K562 (cell line): ENCODE results near the gene FKBP15. TPM values are rescaled to one million over a fixed set of nuclear protein-coding genes. Genes with fewer than 3 reads are reported as not detected.

Source experiments
- ATAC-seq: fragments of 200-7000 bp; cut with Tn5 transposase; 3 replicates; pipeline ENCODE4 v1.9.1; 2020; ENCODE audit warnings: moderate library complexity
- BruUV-seq: library from RNA; stranded (reverse); fragments of 400-500 nt; replicated peaks from 2 replicates; lab custom pipeline; 2021; lab: Mats Ljungman, UMichigan
- CTCF ChIA-PET: fragments of 300-600 bp; formaldehyde crosslinking; extraction: SDS; loops from one replicate; lab custom pipeline; 2021; ENCODE audit warnings: low intra/inter-chr PET ratio; lab: Yijun Ruan, JAX
- POLR2A ChIA-PET: fragments of 300-600, 350-650 bp; sonication (Branson Sonifier 250); formaldehyde crosslinking; extraction: SDS; loops from one replicate; lab custom pipeline; 2021; ENCODE audit warnings: antibody characterized with exemption, inconsistent platforms; lab: Yijun Ruan, JAX
- DNase-seq, 4 experiments: peaks; one replicate each; pipeline versions ENCODE4 v3.0.0 to v3.0.0-alpha.2; 2011 to 2018; ENCODE audit warnings: low spot score in 3 of 4, mixed read lengths in 3 of 4; ENCODE audit errors: extremely low read depth in 1 of 4
- FAIRE-seq: peaks from 2 replicates; lab custom pipeline; 2011; peaks lifted over from hg19 to GRCh38; lab: Jason Lieb, UNC
- H2AFZ ChIP-seq: 2 replicates; pipeline ENCODE4 v1.6.0; 2011; ENCODE audit warnings: low read depth, low read length, control low read depth, inconsistent platforms
- H3K27ac ChIP-seq: fragments of 200-600 bp; 3 replicates; pipeline ENCODE4 v1.8.0; 2011; ENCODE audit warnings: low read depth, mild to moderate bottlenecking, control low read depth, inconsistent platforms, low read length, moderate library complexity, mixed read lengths; ENCODE audit errors: extremely low read depth
- H3K27me3 ChIP-seq, 2 experiments: fragments of 300-600 bp in 1 of 2; 2 replicates in 1 of 2; 3 replicates in 1 of 2; pipeline versions ENCODE4 v1.6.0 to v1.8.0; 2011; ENCODE audit warnings: inconsistent platforms in 2 of 2, low read length in 2 of 2, mild to moderate bottlenecking in 1 of 2, mixed read lengths in 1 of 2, moderate library complexity in 1 of 2; ENCODE audit not compliant: control insufficient read depth in 2 of 2, insufficient read depth in 2 of 2
- H3K36me3 ChIP-seq: fragments of 300-600 bp; 3 replicates; pipeline ENCODE4 v1.8.0; 2011; ENCODE audit warnings: mild to moderate bottlenecking, low read length, inconsistent platforms; ENCODE audit not compliant: control insufficient read depth, insufficient read depth
- H3K4me1 ChIP-seq, 2 experiments: fragments of 200-600 bp in 1 of 2; replicated peaks in 1 of 2; 2 replicates in 1 of 2; 3 replicates in 1 of 2; pipeline versions ENCODE4 v1.5.1 to v1.8.0; 2011; ENCODE audit warnings: inconsistent platforms in 2 of 2, low read length in 2 of 2, mild to moderate bottlenecking in 1 of 2, mixed read lengths in 1 of 2, moderate library complexity in 1 of 2; ENCODE audit not compliant: control insufficient read depth in 2 of 2, insufficient read depth in 2 of 2
- H3K4me2 ChIP-seq: 2 replicates; pipeline ENCODE4 v1.6.1; 2011; ENCODE audit warnings: low read length, control low read depth, inconsistent platforms, mixed read lengths; ENCODE audit not compliant: insufficient read depth
- H3K4me3 ChIP-seq: fragments of 200-600 bp; sonication (generic), shearing (Covaris generic); 2 replicates; pipeline ENCODE4 v1.5.1; 2016; ENCODE audit warnings: control low read depth, inconsistent platforms
- H3K79me2 ChIP-seq: fragments of 200-600 bp; 3 replicates; pipeline ENCODE4 v1.8.0; 2011; ENCODE audit warnings: low read length, inconsistent platforms; ENCODE audit not compliant: control insufficient read depth, insufficient read depth
- H3K9ac ChIP-seq, 2 experiments: 2 replicates each; pipeline versions ENCODE4 v1.6.0 to v1.6.1; 2011; ENCODE audit warnings: low read depth in 2 of 2, low read length in 2 of 2, control low read depth in 1 of 2, inconsistent platforms in 1 of 2, mild to moderate bottlenecking in 1 of 2, mixed read lengths in 1 of 2; ENCODE audit not compliant: insufficient read depth in 1 of 2
- H3K9me1 ChIP-seq: one replicate; pipeline ENCODE4 v1.6.0; 2011; ENCODE audit warnings: inconsistent platforms, mild to moderate bottlenecking, low read length, moderate library complexity; ENCODE audit not compliant: control insufficient read depth, insufficient read depth
- H3K9me3 ChIP-seq: replicated peaks from 2 replicates; pipeline ENCODE4 v1.5.1; 2011; ENCODE audit warnings: low read depth, low read length, inconsistent platforms; ENCODE audit not compliant: control insufficient read depth, insufficient read depth
- H4K20me1 ChIP-seq: replicated peaks from 2 replicates; pipeline ENCODE4 v1.6.1; 2011; ENCODE audit warnings: low read length, inconsistent platforms, mixed read lengths; ENCODE audit not compliant: control insufficient read depth, insufficient read depth
- ARNT ChIP-seq, 2 experiments: fragments of 450-650 bp; IDR thresholded peaks; 2 replicates each; pipeline ENCODE4 v1.6.1; 2016; ENCODE audit warnings: mild to moderate bottlenecking in 1 of 2
- BACH1 ChIP-seq: fragments of 200-800 bp; sonication (Bioruptor generic); IDR thresholded peaks from 2 replicates; pipeline ENCODE4 v1.6.1; 2016; ENCODE audit warnings: missing genetic modification characterization, missing compliant biosample characterization
- CXXC5 ChIP-seq: fragments of 250-450 bp; sonication (Bioruptor Pico); IDR thresholded peaks from 2 replicates; pipeline ENCODE4 v1.8.0; 2022; ENCODE audit warnings: inconsistent platforms, mild to moderate bottlenecking, moderate library complexity
- DACH1 ChIP-seq: fragments of 450-650 bp; IDR thresholded peaks from 2 replicates; pipeline ENCODE4 v1.6.1; 2018; ENCODE audit not compliant: partially characterized antibody
- GATA2 ChIP-seq: sonication (generic); formaldehyde crosslinking; IDR thresholded peaks from 2 replicates; pipeline ENCODE4 v1.4.0; 2020; ENCODE audit warnings: mild to moderate bottlenecking, missing genetic modification reagents
- MLLT1 ChIP-seq, 2 experiments: fragments of 450-650 bp; IDR thresholded peaks; 2 replicates each; pipeline ENCODE4 v1.6.1; 2016
- NELFE ChIP-seq: IDR thresholded peaks from 2 replicates; pipeline ENCODE4 v1.6.1; 2011; ENCODE audit warnings: mild to moderate bottlenecking; ENCODE audit not compliant: insufficient read depth, insufficient read length
- NR1H2 ChIP-seq: sonication (generic); formaldehyde crosslinking; IDR thresholded peaks from 2 replicates; pipeline ENCODE4 v1.4.0; 2020; ENCODE audit warnings: mild to moderate bottlenecking, missing genetic modification reagents
- RAD21 ChIP-seq, 2 experiments: fragments of 250-450 bp in 1 of 2; fragments of 450-650 bp in 1 of 2; sonication (Bioruptor Pico) in 1 of 2; formaldehyde crosslinking in 1 of 2; IDR thresholded peaks in 1 of 2; conservative IDR thresholded peaks in 1 of 2; 2 replicates each; pipeline versions ENCODE4 v1.4.0 to v1.8.0; 2020 to 2022; ENCODE audit warnings: mild to moderate bottlenecking in 2 of 2, moderate library complexity in 1 of 2
- SMAD4 ChIP-seq: fragments of 250-450 bp; sonication (Bioruptor Pico); conservative IDR thresholded peaks from 2 replicates; pipeline ENCODE4 v1.8.0; 2021; ENCODE audit warnings: inconsistent platforms, mild to moderate bottlenecking, moderate library complexity
- SMARCA4 ChIP-seq: fragments of 450-650 bp; IDR thresholded peaks from 2 replicates; pipeline ENCODE4 v1.6.1; 2016
- TAF7 ChIP-seq: fragments of 450-650 bp; IDR thresholded peaks from 2 replicates; pipeline ENCODE4 v1.6.1; 2016; ENCODE audit warnings: missing genetic modification characterization, missing compliant biosample characterization
- ZBTB8A ChIP-seq: fragments of 450-650 bp; IDR thresholded peaks from 2 replicates; pipeline ENCODE4 v1.6.1; 2018; ENCODE audit warnings: mild to moderate bottlenecking, moderate library complexity; ENCODE audit not compliant: partially characterized antibody
- ZNF316 ChIP-seq: fragments of 450-650 bp; IDR thresholded peaks from 2 replicates; pipeline ENCODE4 v1.6.1; 2016
- ZNF395 ChIP-seq: fragments of 200-800 bp; sonication (Bioruptor generic); IDR thresholded peaks from 2 replicates; pipeline ENCODE4 v1.6.1; 2017; ENCODE audit warnings: missing genetic modification characterization, missing compliant biosample characterization
- ZNF41 ChIP-seq: fragments of 250-450 bp; sonication (Bioruptor Pico); conservative IDR thresholded peaks from 2 replicates; pipeline ENCODE4 v1.4.0; 2020; ENCODE audit warnings: mild to moderate bottlenecking
- ZNF507 ChIP-seq: conservative IDR thresholded peaks from 2 replicates; pipeline ENCODE4 v1.6.1; 2017; ENCODE audit warnings: missing genetic modification characterization, missing compliant biosample characterization
- ZNF584 ChIP-seq: fragments of 200-800 bp; sonication (Bioruptor generic); IDR thresholded peaks from 2 replicates; pipeline ENCODE4 v1.6.1; 2016; ENCODE audit warnings: low read depth, mild to moderate bottlenecking, missing genetic modification characterization, missing compliant biosample characterization
- WGBS: fragments of 100-300 bp; shearing (Covaris generic); methylation state at CpG from one replicate; pipeline ENCODE4 v1.1.6; 2016; ENCODE audit warnings: low coverage, mixed read lengths; ENCODE audit not compliant: insufficient coverage; ENCODE audit errors: missing lambda C conversion rate; 5-methylcytosine and 5-hydroxymethylcytosine counted together
- in situ Hi-C: fragments of 300-500 bp; cut with MboI; formaldehyde crosslinking; loops from 4 replicates; pipeline ENCODE4 v1.15.0; 2018; ENCODE audit warnings: inconsistent platforms, mixed read lengths
- intact Hi-C: fragments of 100-400 bp; cut with micrococcal nuclease; formaldehyde crosslinking; loops from 2 replicates; pipeline ENCODE4 v1.14.2; 2022
- polyA plus RNA-seq, 8 experiments: library from polyadenylated mRNA; depleted of rRNA in 4 of 8; stranded (reverse) in 5 of 8; unstranded in 3 of 8; fragments of >200 nt; fragmentation: Nextera tagmentation in 2 of 8; fragmentation: Illumina TruSeq in 1 of 8; extraction: Ambion mirVana in 2 of 8; extraction: Trizol in 1 of 8; gene quantifications; 2 replicates each; pipeline versions ENCODE4 v1.2.1 to v1.2.3, GENCODE V29; 2011 to 2014; ENCODE audit warnings: inconsistent platforms in 1 of 8, missing spikeins in 1 of 8
- total RNA-seq, 7 experiments: library from RNA; depleted of rRNA in 6 of 7; stranded (reverse); fragments of >200 nt in 6 of 7; fragmentation: Illumina TruSeq in 2 of 7; extraction: Trizol in 2 of 7; gene quantifications; 2 replicates each; pipeline versions ENCODE4 v1.2.1 to v1.2.3, GENCODE V29; 2011 to 2021; ENCODE audit warnings: low replicate concordance in 1 of 7

The FKBP15 gene
- total and polyA plus RNA-seq, 9 of the 15 experiments (the other 6 are each of a cell fraction or from before 2014, with no cell fraction given) = 8.7 to 38.0 (median 18.9) TPM

DNA sequence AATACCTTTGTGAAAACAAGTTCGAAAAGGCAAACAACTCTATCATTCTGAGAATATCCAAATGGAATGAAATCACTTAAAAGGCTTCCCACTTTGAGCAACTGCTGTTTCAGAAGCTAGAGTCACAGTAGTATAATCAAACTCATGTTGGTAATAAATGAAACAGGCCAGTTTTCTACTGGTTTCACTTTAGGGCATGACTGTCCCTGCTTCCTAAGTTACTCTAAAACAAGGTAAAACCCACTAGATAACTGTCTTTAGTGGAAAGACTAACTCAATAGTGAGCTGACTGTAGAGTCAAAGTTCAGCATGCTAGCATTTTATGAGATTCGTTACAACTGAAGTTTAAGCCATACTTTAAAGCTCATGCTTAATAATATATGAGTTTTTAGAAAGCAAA lies 48.3 kb upstream of the FKBP15 start:
- ChIA-PET CTCF (no interaction called here), POLR2A (interaction anchor here (0.6 to 1.5 kb wide), 3 partner anchors 8 to 141 kb away, joined by 3 to 5 read pairs (median 3); partner anchors contain the start of genes C9orf43 and POLE3)
- Histone ChIP-seq H3K4me3 (no peak overlapping the region), H3K9ac (no peak overlapping the region), H3K4me1 (peaks cover 0 to 4% of the 10 kb centered on the region in 2 experiments; a peak in 1 of 5 replicates), H3K9me3 (no peaks in the 10 kb centered on the region), H2AFZ (no peak overlapping the region), H3K27ac (no peak overlapping the region), H3K36me3 (peaks cover 52% of the 10 kb centered on the region), H3K79me2 (peaks cover 8% of the 10 kb centered on the region), H3K27me3 (no peaks in the 10 kb centered on the region), H4K20me1 (no peaks in the 10 kb centered on the region), H3K4me2 (no peak overlapping the region), H3K9me1 (no peaks in the 10 kb centered on the region)
- in situ Hi-C loops = no loop called here
- TF ChIP-seq SMARCA4 (no peak), ARNT (IDR thresholded peaks at IDR 0.05) (no peak), NELFE (no peak), DACH1 (no peak), ZNF316 (no peak), ZNF41 (CRISPR knock-in tag) (no peak), ZNF584 (CRISPR knock-in tag) (no peak), RAD21 (CRISPR knock-in tag; conservative IDR thresholded peaks at IDR 0.05 in 1 of 2, IDR thresholded peaks at IDR 0.05 in 1 of 2) (no peak), NR1H2 (CRISPR knock-in tag) (no peak), ZNF507 (tag) (no peak), ZBTB8A (no peak), GATA2 (no peak), TAF7 (no peak), SMAD4 (no peak), BACH1 (tag) (no peak), MLLT1 (IDR thresholded peaks at IDR 0.05) (no peak), CXXC5 (CRISPR knock-in tag) (no peak), ZNF395 (no peak)
- FAIRE-seq (no peak), ATAC-seq (no peak), DNase-seq (no peak)
- no TSS peak for BruUV-seq
- intact Hi-C loops = no loop called here
- WGBS = 83% methylated on average over 2 of the region's 2 CpGs
